Hematopoietic multipotent progenitor cell (in vitro differentiated cells): ENCODE results near the gene DNAL4. TPM values are rescaled to one million over a fixed set of nuclear protein-coding genes. Genes with fewer than 3 reads are reported as not detected.
A peak's percentile ranks its signal among the peaks of the same experiment; 100 is the strongest.

Experiments used
- DNase-seq, 3 donors: peaks; one replicate each; pipeline ENCODE4 v3.0.0-alpha.2; 2011 to 2015; ENCODE audit warnings: low read depth in 2 of 3, low spot score in 2 of 3
- total RNA-seq: library from RNA; depleted of rRNA; stranded (reverse); fragments of >200 nt; gene quantifications from one replicate; pipeline ENCODE4 v1.2.3, GENCODE V29; 2012

DNAL4 gene
- total RNA-seq, 1 donor = 14.8 TPM

GRCh38 chr22:38761202-38762162 is 32.5 kb downstream of the DNAL4 start:
- DNase-seq = no peak

GRCh38 chr22:38760477-38761201 is 33.3 kb downstream of the DNAL4 start:
- DNase-seq = no peak

GRCh38 chr22:38759005-38759404 is 34.9 kb downstream of the DNAL4 start:
- no peak for DNase-seq

- no peak for DNase-seq
These were observed 35.5 kb downstream of the DNAL4 start for GRCh38 chr22:38758276-38758945.

- DNase-seq = no peak
These were observed 36.5 kb downstream of the DNAL4 start for GRCh38 chr22:38757464-38757757.

- DNase-seq = no peak
These were observed 37.1 kb downstream of the DNAL4 start for GRCh38 chr22:38756711-38757463.

GRCh38 chr22:38755911-38756532 is 37.9 kb downstream of the DNAL4 start, which contains the start of gene SUN2:
SUN2 (minus strand) TSS chr22:38755998; CDS start chr22:38752628, 3,370 bp downstream.
- DNase-seq = peak; percentile 79 to 86 (median 86)

GRCh38 chr22:38755155-38755910 is 38.6 kb downstream of the DNAL4 start:
- peak in 2 of 3 donors; percentile 44 to 50 for DNase-seq

GRCh38 chr22:38754751-38755154 is 39.2 kb downstream of the DNAL4 start:
- DNase-seq = no peak

- DNase-seq = no peak
These were observed 39.8 kb downstream of the DNAL4 start for GRCh38 chr22:38753948-38754750.

- peak; percentile 51 to 90 (median 84) for DNase-seq
These were observed 42.3 kb downstream of the DNAL4 start for GRCh38 chr22:38751422-38752346.

- no peak for DNase-seq
These were observed 42.9 kb downstream of the DNAL4 start for GRCh38 chr22:38751066-38751421.

- DNase-seq = no peak
These were observed 43.3 kb downstream of the DNAL4 start for GRCh38 chr22:38750638-38751037.

- DNase-seq = no peak
These were observed 43.8 kb downstream of the DNAL4 start for GRCh38 chr22:38750104-38750503.

- DNase-seq = no peak
These were observed 45.3 kb downstream of the DNAL4 start for GRCh38 chr22:38748487-38749136.

- no peak for DNase-seq
These were observed 48.1 kb downstream of the DNAL4 start for GRCh38 chr22:38745676-38746460.
